Activated T-helper 1 cell treated with anti-CD3 and anti-CD28 coated beads, Interleukin-12 subunit alpha, Interleukin-12 subunit beta, Interleukin-2, Interleukin-4 antibody, amounts not matched to agents 30 ng/mL and 10 ng/mL and 1 ng/mL, durations not matched to agents 14 hours and 24 hours and 36 hours (primary cell): ENCODE measurements around the gene TRPV2. TPM values are rescaled to one million over a fixed set of nuclear protein-coding genes. Genes with fewer than 3 reads are reported as not detected.
A peak's percentile ranks its signal among the peaks of the same experiment; 100 is the strongest.

Source experiments
- DNase-seq: peaks from one replicate; pipeline ENCODE4 v3.0.0; 2021; ENCODE audit warnings: low spot score
- H3K27ac Mint-ChIP-seq: one replicate; pipeline ENCODE4 v1.8.0; 2021; ENCODE audit warnings: mild to moderate bottlenecking, mixed read lengths
- H3K27me3 Mint-ChIP-seq: one replicate; pipeline ENCODE4 v1.8.0; 2022; ENCODE audit warnings: mild to moderate bottlenecking, moderate library complexity, mixed read lengths; ENCODE audit not compliant: insufficient read depth
- H3K36me3 Mint-ChIP-seq: one replicate; pipeline ENCODE4 v1.8.0; 2021; ENCODE audit warnings: low read depth, mixed read lengths
- H3K4me1 Mint-ChIP-seq: one replicate; pipeline ENCODE4 v1.8.0; 2021; ENCODE audit warnings: low read depth, mixed read lengths
- H3K4me3 Mint-ChIP-seq: one replicate; pipeline ENCODE4 v1.8.0; 2021; ENCODE audit warnings: mild to moderate bottlenecking, moderate library complexity, mixed read lengths
- H3K9me3 Mint-ChIP-seq: one replicate; pipeline ENCODE4 v1.8.0; 2021; ENCODE audit warnings: mixed read lengths
- intact Hi-C: fragments of 100-400 bp; cut with micrococcal nuclease; formaldehyde crosslinking; loops from one replicate; pipeline ENCODE4 v1.15.1; 2024
- total RNA-seq: library from RNA; stranded (reverse); gene quantifications from 2 replicates; pipeline ENCODE4 v1.2.3, GENCODE V29; 2022

The TRPV2 gene
- total RNA-seq, 1 donor from 2014 or later, result 42.2 TPM

GRCh38 chr17:16466407-16466806 is 51.0 kb downstream of the TRPV2 start:
- H3K36me3 Mint-ChIP-seq, result peaks cover 6% of the 10 kb centered on the region
- H3K27me3 Mint-ChIP-seq, result no peaks in the 10 kb centered on the region
- H3K4me3 Mint-ChIP-seq, result no peak overlapping the region
- DNase-seq, result no peak
- peaks cover 8% of the 10 kb centered on the region for H3K4me1 Mint-ChIP-seq
- no peak overlapping the region for H3K27ac Mint-ChIP-seq
- H3K9me3 Mint-ChIP-seq, result no peaks in the 10 kb centered on the region
- intact Hi-C loops, result no loop called here

GRCh38 chr17:16467044-16467443 is 51.7 kb downstream of the TRPV2 start:
- Mint-ChIP-seq H3K27ac (no peak overlapping the region), H3K36me3 (peaks cover 6% of the 10 kb centered on the region), H3K9me3 (no peaks in the 10 kb centered on the region), H3K4me3 (no peak overlapping the region), H3K27me3 (no peaks in the 10 kb centered on the region), H3K4me1 (peaks cover 15% of the 10 kb centered on the region)
- intact Hi-C loops, result no loop called here
- DNase-seq, result no peak

- no peaks in the 10 kb centered on the region for H3K27me3 Mint-ChIP-seq
- intact Hi-C loops, result no loop called here
Observed at GRCh38 chr17:16467886-16468285, 52.5 kb downstream of the TRPV2 start.

GRCh38 chr17:16468428-16468992 is 53.1 kb downstream of the TRPV2 start:
- Mint-ChIP-seq H3K4me3 (no peak overlapping the region), H3K9me3 (no peaks in the 10 kb centered on the region), H3K27ac (no peak overlapping the region), H3K36me3 (peaks cover 4% of the 10 kb centered on the region), H3K4me1 (peaks cover 16% of the 10 kb centered on the region), H3K27me3 (no peaks in the 10 kb centered on the region)
- DNase-seq, result no peak
- intact Hi-C loops, result no loop called here

More at GRCh38 chr17:16467886-16468285, 52.5 kb downstream of the TRPV2 start:
- H3K4me3 Mint-ChIP-seq, result no peak overlapping the region
- no peak overlapping the region for H3K27ac Mint-ChIP-seq
- peaks cover 16% of the 10 kb centered on the region for H3K4me1 Mint-ChIP-seq
- DNase-seq, result no peak
- H3K36me3 Mint-ChIP-seq, result peaks cover 4% of the 10 kb centered on the region
- H3K9me3 Mint-ChIP-seq, result no peaks in the 10 kb centered on the region

GRCh38 chr17:16470265-16470664 is 54.9 kb downstream of the TRPV2 start:
- no peak for DNase-seq
- H3K36me3 Mint-ChIP-seq, result peaks cover 4% of the 10 kb centered on the region
- peaks cover 16% of the 10 kb centered on the region for H3K4me1 Mint-ChIP-seq
- intact Hi-C loops, result no loop called here
- H3K27ac Mint-ChIP-seq, result no peak overlapping the region
- H3K9me3 Mint-ChIP-seq, result no peaks in the 10 kb centered on the region
- no peaks in the 10 kb centered on the region for H3K27me3 Mint-ChIP-seq
- H3K4me3 Mint-ChIP-seq, result no peak overlapping the region

- H3K27me3 Mint-ChIP-seq, result no peaks in the 10 kb centered on the region
- DNase-seq, result no peak
- intact Hi-C loops, result no loop called here
- peaks cover 4% of the 10 kb centered on the region for H3K36me3 Mint-ChIP-seq
- no peak overlapping the region for H3K4me3 Mint-ChIP-seq
- H3K27ac Mint-ChIP-seq, result peak overlapping the region; percentile 18
- peaks cover 16% of the 10 kb centered on the region for H3K4me1 Mint-ChIP-seq
- no peaks in the 10 kb centered on the region for H3K9me3 Mint-ChIP-seq
Observed at GRCh38 chr17:16471295-16471694, 55.9 kb downstream of the TRPV2 start.

- DNase-seq, result no peak
- H3K36me3 Mint-ChIP-seq, result peaks cover 4% of the 10 kb centered on the region
- intact Hi-C loops, result no loop called here
- no peaks in the 10 kb centered on the region for H3K9me3 Mint-ChIP-seq
- H3K4me1 Mint-ChIP-seq, result peaks cover 16% of the 10 kb centered on the region
- no peak overlapping the region for H3K27ac Mint-ChIP-seq
- H3K4me3 Mint-ChIP-seq, result no peak overlapping the region
- no peaks in the 10 kb centered on the region for H3K27me3 Mint-ChIP-seq
Observed at GRCh38 chr17:16472539-16472938, 57.2 kb downstream of the TRPV2 start.

- Mint-ChIP-seq H3K27ac (no peak overlapping the region), H3K27me3 (no peaks in the 10 kb centered on the region), H3K36me3 (peaks cover 4% of the 10 kb centered on the region), H3K4me3 (no peak overlapping the region), H3K4me1 (peaks cover 16% of the 10 kb centered on the region), H3K9me3 (no peaks in the 10 kb centered on the region)
- DNase-seq, result no peak
- intact Hi-C loops, result no loop called here
Observed at GRCh38 chr17:16473044-16474011, 58.0 kb downstream of the TRPV2 start.

GRCh38 chr17:16474012-16474725 is 58.8 kb downstream of the TRPV2 start:
- Mint-ChIP-seq H3K4me1 (peaks cover 16% of the 10 kb centered on the region), H3K9me3 (no peaks in the 10 kb centered on the region), H3K27me3 (no peaks in the 10 kb centered on the region), H3K27ac (no peak overlapping the region), H3K4me3 (no peak overlapping the region), H3K36me3 (peaks cover 4% of the 10 kb centered on the region)
- no peak for DNase-seq
- intact Hi-C loops, result no loop called here

- Mint-ChIP-seq H3K9me3 (no peaks in the 10 kb centered on the region), H3K36me3 (peaks cover 4% of the 10 kb centered on the region), H3K27ac (no peak overlapping the region), H3K4me1 (peaks cover 16% of the 10 kb centered on the region), H3K27me3 (no peaks in the 10 kb centered on the region), H3K4me3 (no peak overlapping the region)
- DNase-seq, result no peak
- intact Hi-C loops, result no loop called here
Observed at GRCh38 chr17:16475179-16475704, 59.9 kb downstream of the TRPV2 start.

GRCh38 chr17:16477255-16477654 is 61.9 kb downstream of the TRPV2 start:
- Mint-ChIP-seq H3K27me3 (no peaks in the 10 kb centered on the region), H3K27ac (no peak overlapping the region), H3K36me3 (no peaks in the 10 kb centered on the region), H3K9me3 (no peaks in the 10 kb centered on the region), H3K4me3 (no peak overlapping the region), H3K4me1 (no peaks in the 10 kb centered on the region)
- intact Hi-C loops, result no loop called here
- DNase-seq, result no peak

- no peak overlapping the region for H3K4me3 Mint-ChIP-seq
- intact Hi-C loops, result no loop called here
- DNase-seq, result no peak
- H3K36me3 Mint-ChIP-seq, result no peaks in the 10 kb centered on the region
- H3K27ac Mint-ChIP-seq, result no peak overlapping the region
- no peaks in the 10 kb centered on the region for H3K4me1 Mint-ChIP-seq
- H3K9me3 Mint-ChIP-seq, result no peaks in the 10 kb centered on the region
- H3K27me3 Mint-ChIP-seq, result no peaks in the 10 kb centered on the region
Observed at GRCh38 chr17:16477666-16478065, 62.3 kb downstream of the TRPV2 start.

GRCh38 chr17:16478649-16479048 is 63.3 kb downstream of the TRPV2 start:
- no peak overlapping the region for H3K4me3 Mint-ChIP-seq
- no peaks in the 10 kb centered on the region for H3K36me3 Mint-ChIP-seq
- DNase-seq, result no peak
- intact Hi-C loops, result no loop called here
- H3K27me3 Mint-ChIP-seq, result no peaks in the 10 kb centered on the region
- H3K27ac Mint-ChIP-seq, result no peak overlapping the region
- H3K9me3 Mint-ChIP-seq, result no peaks in the 10 kb centered on the region
- H3K4me1 Mint-ChIP-seq, result no peaks in the 10 kb centered on the region
